Stomach (tissue), 4 donors: ENCODE measurements around the gene CLEC4F.

Source experiments
- CTCF ChIP-seq, 7 experiments: fragments of 450-650 bp in 4 of 7; fragments of 200-600 bp in 3 of 7; sonication (generic) in 3 of 7; IDR thresholded peaks; one replicate each; pipeline ENCODE4 v1.5.1; 2016 to 2019; ENCODE audit warnings: antibody characterized with exemption in 7 of 7, control low read depth in 2 of 7, mild to moderate bottlenecking in 1 of 7
- POLR2A ChIP-seq, 4 donors: fragments of 450-650 bp; IDR thresholded peaks; one replicate each; pipeline ENCODE4 v1.6.1; 2016; ENCODE audit warnings: antibody characterized with exemption in 4 of 4, control low read depth in 2 of 4, mild to moderate bottlenecking in 1 of 4, moderate library complexity in 1 of 4
- POLR2AphosphoS5 ChIP-seq, 3 donors: sonication (generic); formaldehyde crosslinking; IDR thresholded peaks; one replicate each; pipeline ENCODE4 v1.6.1; 2016; ENCODE audit warnings: antibody characterized with exemption in 3 of 3

GRCh38 chr2:70816726-70817125 is 3.7 kb downstream of the CLEC4F start:
- TF ChIP-seq CTCF (IDR thresholded peaks at IDR 0.05) (no peak), POLR2AphosphoS5 (IDR thresholded peaks at IDR 0.05) (no peak), POLR2A (IDR thresholded peaks at IDR 0.05) (no peak)
